Neuronal stem cell (in vitro differentiated cells): ENCODE results near the gene NT5DC4.

Experiments used
- DNase-seq: peaks from one replicate; pipeline ENCODE4 v3.0.0-alpha.2; 2013; ENCODE audit warnings: low spot score
- H2AFZ ChIP-seq: one replicate; pipeline ENCODE4 v1.6.1; 2013; ENCODE audit warnings: mild to moderate bottlenecking, low read length, inconsistent platforms
- H2AK5ac ChIP-seq: 2 replicates; pipeline ENCODE4 v1.6.1; 2013; ENCODE audit warnings: low read depth, mild to moderate bottlenecking, inconsistent platforms, low read length, moderate library complexity, mixed read lengths
- H2BK120ac ChIP-seq: 2 replicates; pipeline ENCODE4 v1.6.1; 2013; ENCODE audit warnings: low read depth, mild to moderate bottlenecking, inconsistent platforms, low read length, moderate library complexity, mixed read lengths
- H2BK12ac ChIP-seq: one replicate; pipeline ENCODE4 v1.6.1; 2013; ENCODE audit warnings: low read length, inconsistent platforms
- H2BK15ac ChIP-seq: 2 replicates; pipeline ENCODE4 v1.6.1; 2013; ENCODE audit warnings: mild to moderate bottlenecking, low read length, inconsistent platforms, mixed read lengths
- H2BK5ac ChIP-seq: one replicate; pipeline ENCODE4 v1.6.1; 2013; ENCODE audit warnings: inconsistent platforms, mild to moderate bottlenecking, low read length, moderate library complexity
- H3K14ac ChIP-seq: one replicate; pipeline ENCODE4 v1.6.1; 2013; ENCODE audit warnings: low read length, inconsistent platforms
- H3K18ac ChIP-seq: 2 replicates; pipeline ENCODE4 v1.6.1; 2013; ENCODE audit warnings: low read length, inconsistent platforms
- H3K23ac ChIP-seq: 2 replicates; pipeline ENCODE4 v1.6.1; 2013; ENCODE audit warnings: low read depth, mild to moderate bottlenecking, mixed read lengths, low read length, inconsistent platforms; ENCODE audit not compliant: poor library complexity
- H3K27ac ChIP-seq: replicated peaks from 3 replicates; pipeline ENCODE4 v1.5.1; 2013; ENCODE audit warnings: low read length, inconsistent platforms
- H3K27me3 ChIP-seq, 3 experiments: 2 replicates each; pipeline ENCODE4 v1.6.1; 2013; ENCODE audit warnings: low read length in 3 of 3, mild to moderate bottlenecking in 2 of 3, inconsistent platforms in 1 of 3, low read depth in 1 of 3, mixed read lengths in 1 of 3, moderate library complexity in 1 of 3; ENCODE audit not compliant: control insufficient read depth in 3 of 3, insufficient read depth in 3 of 3
- H3K36me3 ChIP-seq, 2 donors: replicated peaks in 1 of 2; 2 replicates each; pipeline ENCODE4 v1.6.1; 2013; ENCODE audit warnings: low read length in 2 of 2; ENCODE audit not compliant: control insufficient read depth in 2 of 2, insufficient read depth in 2 of 2
- H3K4ac ChIP-seq: 2 replicates; pipeline ENCODE4 v1.6.1; 2013; ENCODE audit warnings: inconsistent platforms, mild to moderate bottlenecking, low read length, moderate library complexity
- H3K4me1 ChIP-seq, 2 donors: 1 replicate in 1 of 2; 2 replicates in 1 of 2; pipeline ENCODE4 v1.6.1; 2013; ENCODE audit warnings: low read length in 2 of 2, low read depth in 1 of 2; ENCODE audit not compliant: control insufficient read depth in 2 of 2, insufficient read depth in 1 of 2
- H3K4me2 ChIP-seq: one replicate; pipeline ENCODE4 v1.6.1; 2013; ENCODE audit warnings: mild to moderate bottlenecking, low read length, inconsistent platforms; ENCODE audit not compliant: insufficient read depth, poor library complexity, severe bottlenecking
- H3K4me3 ChIP-seq, 2 donors: 2 replicates each; pipeline ENCODE4 v1.5.1; 2013; ENCODE audit warnings: low read length in 2 of 2, mild to moderate bottlenecking in 2 of 2, inconsistent platforms in 1 of 2, moderate library complexity in 1 of 2
- H3K79me1 ChIP-seq: one replicate; pipeline ENCODE4 v1.6.1; 2013; ENCODE audit warnings: low read depth, mild to moderate bottlenecking, inconsistent platforms, low read length, moderate library complexity
- H3K9ac ChIP-seq: one replicate; pipeline ENCODE4 v1.6.1; 2013; ENCODE audit warnings: mild to moderate bottlenecking, low read depth, low read length, inconsistent platforms; ENCODE audit not compliant: poor library complexity
- H3K9me3 ChIP-seq, 2 donors: replicated peaks in 1 of 2; 2 replicates each; pipeline versions ENCODE3 to v1.6.1; 2013; ENCODE audit warnings: low read length in 2 of 2, mild to moderate bottlenecking in 2 of 2, inconsistent platforms in 1 of 2, low read depth in 1 of 2, mixed read lengths in 1 of 2, moderate library complexity in 1 of 2; ENCODE audit not compliant: control insufficient read depth in 2 of 2, insufficient read depth in 1 of 2
- H4K8ac ChIP-seq: one replicate; pipeline ENCODE4 v1.6.1; 2013; ENCODE audit warnings: low read depth, mild to moderate bottlenecking, inconsistent platforms, low read length, moderate library complexity
- H4K91ac ChIP-seq: one replicate; pipeline ENCODE4 v1.6.1; 2013; ENCODE audit warnings: low read length, low read depth, mild to moderate bottlenecking, inconsistent platforms; ENCODE audit not compliant: poor library complexity
- WGBS, 2 donors: extraction: QIAGEN DNeasy Blood & Tissue Kit; methylation state at CpG; one replicate each; pipeline ENCODE4 v1.1.7; 2013; ENCODE audit warnings: missing lambda C conversion rate in 2 of 2, mixed read lengths in 1 of 2; ENCODE audit not compliant: insufficient read length in 2 of 2, insufficient replicate concordance in 1 of 2; ENCODE audit errors: extremely low coverage in 2 of 2; 5-methylcytosine and 5-hydroxymethylcytosine counted together

The NT5DC4 gene

DNA sequence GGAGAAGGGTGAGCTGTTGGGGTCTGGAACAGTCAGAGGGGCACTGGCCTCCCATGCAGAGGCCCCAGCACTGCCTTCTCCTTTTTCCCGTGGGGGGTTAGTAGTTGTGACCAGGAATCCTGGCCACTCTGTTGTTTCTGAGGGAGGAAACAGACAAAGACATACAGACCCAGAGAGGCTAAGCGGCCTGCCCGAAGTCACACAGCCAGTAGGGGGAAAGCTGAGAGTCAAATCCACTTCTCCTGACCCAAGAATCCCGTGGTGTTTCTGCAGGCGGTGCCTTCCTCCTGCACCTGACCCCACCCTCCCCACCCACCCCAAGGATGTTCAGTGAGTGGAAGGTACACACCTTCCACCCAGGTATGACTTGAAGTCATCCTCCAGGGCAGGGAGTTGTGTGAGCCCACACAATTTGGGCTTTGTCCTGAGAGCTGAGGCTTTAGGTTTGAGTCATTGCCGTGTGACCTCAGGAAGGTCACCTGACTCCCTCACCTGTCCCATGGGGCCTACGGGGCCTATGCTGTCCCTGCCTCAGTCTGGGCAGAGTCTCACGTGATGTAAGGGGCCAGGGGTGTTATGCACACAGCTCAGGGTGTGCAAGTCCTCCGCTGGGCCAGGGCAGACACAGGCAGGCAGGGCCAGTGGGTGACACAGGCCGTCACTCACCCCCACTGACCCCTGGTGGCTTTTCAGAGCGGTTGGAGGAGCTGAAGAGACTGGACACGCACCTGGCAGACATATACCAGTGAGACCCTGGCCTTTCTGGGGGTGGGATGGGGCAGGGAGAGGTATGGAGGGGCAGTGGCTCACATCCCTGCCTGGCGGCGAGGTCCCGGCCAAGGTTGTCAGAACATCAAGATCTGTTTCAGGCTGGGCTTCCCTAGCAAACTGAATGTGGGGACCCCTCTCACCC, 5.0 kb downstream of the NT5DC4 start:
- Histone ChIP-seq H2BK120ac (no peak overlapping the region), H3K9me3 (peaks cover 0 to 2% of the 10 kb centered on the region in 2 donors), H4K8ac (no peak overlapping the region), H3K14ac (no peak overlapping the region), H2BK5ac (peak overlapping the region; percentile 70), H3K27me3 (peaks cover 0 to 16% (median 0%) of the 10 kb centered on the region in 3 experiments), H3K4me1 (no peaks in the 10 kb centered on the region), H2AK5ac (peak overlapping the region; percentile 73), H3K23ac (no peak overlapping the region), H4K91ac (peak overlapping the region; percentile 2), H3K27ac (no peak overlapping the region), H3K4me2 (no peak overlapping the region), H3K18ac (peak overlapping the region; percentile 20), H2BK12ac (peak overlapping the region; percentile 85), H3K9ac (no peak overlapping the region), H3K79me1 (no peaks in the 10 kb centered on the region), H3K4me3 (no peak overlapping the region), H3K36me3 (no peaks in the 10 kb centered on the region), H2BK15ac (no peak overlapping the region), H3K4ac (no peak overlapping the region), H2AFZ (peak overlapping the region; percentile 90)
- no CpG with 5 or more reads among the region's 15 CpGs for WGBS, 2 donors
- no peak for DNase-seq

DNA sequence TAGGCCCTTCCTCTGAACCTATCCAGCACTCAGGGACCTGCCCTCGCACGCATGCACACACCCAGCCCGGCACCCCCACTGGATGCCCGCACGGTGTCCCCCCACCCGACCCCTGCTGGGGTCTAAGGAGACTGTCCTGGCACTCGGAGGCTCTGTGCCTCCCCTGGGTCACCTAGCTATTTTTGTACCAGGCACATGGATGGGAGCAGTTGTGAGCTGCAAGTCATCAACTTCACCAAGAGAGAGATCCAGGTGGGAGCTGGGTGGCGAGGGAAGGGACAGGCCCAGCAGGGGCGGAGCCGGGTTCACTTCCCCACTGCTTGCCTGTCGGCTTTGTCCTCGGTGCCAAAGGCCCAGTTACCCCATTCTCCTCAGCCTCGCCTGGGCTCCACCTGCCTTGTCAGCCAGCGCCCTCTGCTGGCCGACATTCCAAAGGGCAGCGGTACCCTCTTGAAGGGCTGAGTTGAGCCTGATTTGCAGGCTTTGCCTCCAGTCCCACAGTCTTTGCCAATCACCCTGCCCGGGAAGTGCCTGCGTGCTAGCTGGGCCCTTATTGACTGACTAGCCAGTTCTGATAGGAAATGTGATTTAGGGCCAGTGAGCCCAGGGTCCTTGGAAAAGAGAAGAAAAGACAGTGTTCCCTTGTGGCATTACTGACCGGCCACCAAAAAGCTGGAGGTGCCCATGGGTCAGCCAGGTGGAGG, 5.8 kb downstream of the NT5DC4 start:
- WGBS, 2 donors: no CpG with 5 or more reads among the region's 19 CpGs
- Histone ChIP-seq H2BK12ac (peak overlapping the region; percentile 85), H3K4me3 (no peak overlapping the region)

DNA sequence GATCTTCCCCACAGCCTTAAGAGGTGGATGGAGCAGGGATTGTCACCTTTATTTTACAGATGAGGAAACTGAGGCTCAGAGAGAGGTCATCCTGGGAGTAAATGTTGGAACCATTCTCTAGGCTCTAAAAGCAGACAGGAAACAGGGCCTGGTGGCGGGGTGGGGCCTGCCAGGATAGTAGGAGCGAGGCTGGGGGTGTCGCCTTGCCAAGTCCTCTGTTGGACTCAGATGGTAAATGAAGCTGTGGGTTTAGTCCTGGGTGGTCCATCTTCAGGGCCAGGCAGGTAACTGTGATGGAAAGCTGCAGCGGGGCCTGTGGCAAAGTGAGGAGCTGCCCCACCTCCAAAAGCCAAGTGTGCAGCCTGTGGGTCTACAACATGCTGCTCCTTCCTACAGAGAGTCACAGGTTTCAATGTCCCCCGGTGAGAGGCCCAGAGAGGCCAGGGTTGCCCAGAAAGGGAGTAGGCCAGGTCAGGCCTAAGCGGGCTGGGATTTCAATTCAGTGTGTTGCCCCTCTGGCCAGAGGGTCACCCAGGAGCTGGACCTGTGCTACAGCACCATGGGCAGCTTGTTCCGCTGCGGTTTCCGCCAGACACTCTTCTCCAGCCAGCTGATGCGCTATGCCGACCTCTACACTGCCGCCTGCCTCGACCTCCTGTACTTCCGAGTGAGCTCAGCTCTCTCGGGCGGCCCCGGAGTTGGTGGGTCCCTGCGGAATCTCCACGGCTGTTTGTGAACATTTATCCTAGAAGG, 6.6 kb downstream of the NT5DC4 start:
- Histone ChIP-seq H3K4me2 (no peak overlapping the region), H3K9ac (no peak overlapping the region), H3K4me1 (no peaks in the 10 kb centered on the region), H3K27ac (no peak overlapping the region), H3K4me3 (no peak overlapping the region), H2BK15ac (no peak overlapping the region), H4K8ac (no peak overlapping the region), H3K79me1 (no peaks in the 10 kb centered on the region), H3K4ac (peak overlapping the region; percentile 91), H2BK5ac (no peak overlapping the region), H3K27me3 (peaks cover 0 to 16% (median 0%) of the 10 kb centered on the region in 3 experiments), H2BK12ac (peak overlapping the region; percentile 49), H2BK120ac (peak overlapping the region; percentile 43), H3K18ac (no peak overlapping the region), H2AK5ac (peak overlapping the region; percentile 77), H3K36me3 (no peaks in the 10 kb centered on the region), H2AFZ (peak overlapping the region; percentile 26), H3K23ac (peak overlapping the region; percentile 46), H3K14ac (no peak overlapping the region), H4K91ac (no peak overlapping the region), H3K9me3 (peaks cover 0 to 2% of the 10 kb centered on the region in 2 donors)
- WGBS, 2 donors: no CpG with 5 or more reads among the region's 19 CpGs
- no peak for DNase-seq

More for the DNA sequence above, 5.8 kb downstream of the NT5DC4 start:
- Histone ChIP-seq H2AFZ (peak overlapping the region; percentile 90), H4K8ac (no peak overlapping the region), H3K36me3 (no peaks in the 10 kb centered on the region), H3K14ac (no peak overlapping the region), H3K9me3 (peaks cover 0 to 2% of the 10 kb centered on the region in 2 donors), H2AK5ac (peak overlapping the region; percentile 77), H2BK5ac (no peak overlapping the region), H3K18ac (peak overlapping the region; percentile 20), H3K27ac (no peak overlapping the region), H4K91ac (no peak overlapping the region), H3K79me1 (no peaks in the 10 kb centered on the region), H3K4ac (no peak overlapping the region), H3K23ac (no peak overlapping the region), H2BK120ac (no peak overlapping the region), H3K4me2 (no peak overlapping the region), H3K9ac (no peak overlapping the region), H3K4me1 (no peaks in the 10 kb centered on the region), H3K27me3 (peaks cover 0 to 16% (median 0%) of the 10 kb centered on the region in 3 experiments), H2BK15ac (no peak overlapping the region)
- peak; percentile 89 for DNase-seq
